A673 (cell line): ENCODE data around the gene TCF7L2. TPM values are rescaled to one million over a fixed set of nuclear protein-coding genes. Genes with fewer than 3 reads are reported as not detected.
A peak's percentile ranks its signal among the peaks of the same experiment; 100 is the strongest.

Source experiments
- BruUV-seq: library from RNA; stranded (reverse); fragments of 400-500 nt; replicated peaks from 2 replicates; lab custom pipeline; 2021; lab: Mats Ljungman, UMichigan
- CTCF ChIA-PET: fragments of 300-600 bp; sonication (Branson Sonifier 250); formaldehyde crosslinking; loops from one replicate; lab custom pipeline; 2022; ENCODE audit warnings: antibody characterized with exemption; lab: Charles Lee
- POLR2A ChIA-PET: fragments of 300-600 bp; sonication (Branson Sonifier 250); formaldehyde crosslinking; loops from one replicate; lab custom pipeline; 2022; ENCODE audit warnings: antibody characterized with exemption; ENCODE audit not compliant: low non-redundant PET; lab: Charles Lee
- DNase-seq: peaks from one replicate; pipeline ENCODE4 v3.0.0-alpha.2; 2015; ENCODE audit warnings: low spot score
- H3K27ac ChIP-seq: fragments of 200-600 bp; sonication (generic); 2 replicates; pipeline ENCODE4 v1.5.1; 2016; ENCODE audit warnings: mixed run types, low read depth, mild to moderate bottlenecking, mixed read lengths, antibody characterized with exemption, low read length; ENCODE audit not compliant: poor library complexity, severe bottlenecking
- H3K27me3 ChIP-seq: fragments of 200-600 bp; sonication (generic); replicated peaks from 2 replicates; pipeline ENCODE4 v1.6.1; 2017; ENCODE audit warnings: mixed run types, low read depth, mild to moderate bottlenecking, mixed read lengths, antibody characterized with exemption, low read length; ENCODE audit not compliant: insufficient read depth, poor library complexity
- H3K36me3 ChIP-seq: fragments of 200-600 bp; sonication (generic); 2 replicates; pipeline ENCODE4 v1.6.1; 2016; ENCODE audit warnings: mixed run types, mild to moderate bottlenecking, mixed read lengths, antibody characterized with exemption, low read length; ENCODE audit not compliant: insufficient read depth, poor library complexity, severe bottlenecking
- H3K4me1 ChIP-seq: fragments of 200-600 bp; sonication (generic); 2 replicates; pipeline ENCODE4 v1.6.1; 2017; ENCODE audit warnings: mixed run types, mild to moderate bottlenecking, mixed read lengths, antibody characterized with exemption, low read length; ENCODE audit not compliant: insufficient read depth, poor library complexity, severe bottlenecking
- H3K4me3 ChIP-seq: fragments of 200-600 bp; sonication (generic); 2 replicates; pipeline ENCODE4 v1.5.1; 2016; ENCODE audit warnings: low read depth, mixed run types, mild to moderate bottlenecking, mixed read lengths, low read length; ENCODE audit not compliant: poor library complexity, severe bottlenecking
- H3K9me3 ChIP-seq: fragments of 200-600 bp; sonication (generic); 2 replicates; pipeline ENCODE4 v1.6.1; 2016; ENCODE audit warnings: mixed run types, low read depth, mild to moderate bottlenecking, mixed read lengths, antibody characterized with exemption, low read length; ENCODE audit not compliant: poor library complexity, severe bottlenecking
- CTCF ChIP-seq: fragments of 300-800, 200-600 bp; sonication (generic); conservative IDR thresholded peaks from 2 replicates; pipeline ENCODE4 v1.5.1; 2017; ENCODE audit warnings: low read depth, mild to moderate bottlenecking, antibody characterized with exemption, low read length, moderate library complexity, mixed read lengths
- EZH2 ChIP-seq: fragments of 200-600 bp; sonication (generic); IDR thresholded peaks from 2 replicates; pipeline ENCODE4 v1.6.1; 2017; ENCODE audit warnings: borderline replicate concordance, low read depth, mild to moderate bottlenecking, mixed read lengths, antibody characterized with exemption, low read length; ENCODE audit not compliant: poor library complexity, severe bottlenecking
- intact Hi-C: fragments of 100-400 bp; cut with micrococcal nuclease; formaldehyde crosslinking; loops from one replicate; pipeline ENCODE4 v1.10.0; 2022; ENCODE audit not compliant: unreplicated experiment
- total RNA-seq: library from RNA; stranded (reverse); gene quantifications from 2 replicates; pipeline ENCODE4 v1.2.3, GENCODE V29; 2021

TCF7L2 gene
- total RNA-seq, 1 experiment from 2014 or later: 16.8 TPM

- Histone ChIP-seq H3K4me3 (no peak overlapping the region), H3K4me1 (peaks cover 25% of the 10 kb centered on the region), H3K9me3 (no peaks in the 10 kb centered on the region), H3K27ac (no peak overlapping the region), H3K27me3 (no peaks in the 10 kb centered on the region), H3K36me3 (no peaks in the 10 kb centered on the region)
- intact Hi-C loops: no loop called here
- DNase-seq: peak; percentile 44
- ChIA-PET POLR2A (no interaction called here), CTCF (no interaction called here)
- no TSS peak for BruUV-seq
- TF ChIP-seq CTCF (no peak), EZH2 (no peak)
These were observed 70.8 kb downstream of the TCF7L2 start for GRCh38 chr10:113020838-113021237.

GRCh38 chr10:113021268-113022040 is 71.4 kb downstream of the TCF7L2 start:
- H3K4me1 ChIP-seq: peaks cover 26% of the 10 kb centered on the region
- no peaks in the 10 kb centered on the region for H3K9me3 ChIP-seq
- DNase-seq: no peak
- POLR2A ChIA-PET: no interaction called here
- H3K27me3 ChIP-seq: no peaks in the 10 kb centered on the region
- H3K36me3 ChIP-seq: no peaks in the 10 kb centered on the region
- TF ChIP-seq CTCF (no peak), EZH2 (no peak)
- no peak overlapping the region for H3K4me3 ChIP-seq
- CTCF ChIA-PET: no interaction called here
- intact Hi-C loops: no loop called here
- no TSS peak for BruUV-seq
- H3K27ac ChIP-seq: no peak overlapping the region

GRCh38 chr10:113022265-113022664 is 72.2 kb downstream of the TCF7L2 start:
- no peaks in the 10 kb centered on the region for H3K9me3 ChIP-seq
- H3K27ac ChIP-seq: no peak overlapping the region
- POLR2A ChIA-PET: interaction anchor here (0.5 kb wide), 1 partner anchor 8 kb away, joined by 13 read pairs; no protein-coding TSS in a partner anchor
- CTCF ChIA-PET: interaction anchor here (0.6 kb wide), 1 partner anchor 142 kb away, joined by 9 read pairs; no protein-coding TSS in a partner anchor
- H3K4me1 ChIP-seq: peaks cover 33% of the 10 kb centered on the region
- no TSS peak for BruUV-seq
- intact Hi-C loops: no loop called here
- no peak for TF ChIP-seq EZH2
- no peak for TF ChIP-seq CTCF
- H3K36me3 ChIP-seq: no peaks in the 10 kb centered on the region
- H3K4me3 ChIP-seq: no peak overlapping the region
- peak; percentile 23 for DNase-seq
- H3K27me3 ChIP-seq: no peaks in the 10 kb centered on the region
